ENCODE data around the gene KANK4.
"Not testable (repeated sequence)": the region's sequence is repeated elsewhere in the genome, so short reads cannot be mapped to it uniquely, and the experiment has no call there.

The KANK4 gene

GRCh38 chr1:62271134-62271533 is 48.1 kb downstream of the KANK4 start:
- DNase-seq (ENCODE audit: low spot score): no peak

- no peak for DNase-seq (ENCODE audit: low spot score)
Measured at GRCh38 chr1:62269851-62270495, 49.3 kb downstream of the KANK4 start.

GRCh38 chr1:62269439-62269838 is 49.8 kb downstream of the KANK4 start:
- no peak for DNase-seq (ENCODE audit: low spot score)

- DNase-seq (ENCODE audit: low spot score): no peak
Measured at GRCh38 chr1:62268315-62268714, 50.9 kb downstream of the KANK4 start.

- DNase-seq (ENCODE audit: low spot score): no peak
Measured at GRCh38 chr1:62265956-62266935, 53.0 kb downstream of the KANK4 start.

- DNase-seq (ENCODE audit: low spot score): no peak
Measured at GRCh38 chr1:62263814-62264353, 55.4 kb downstream of the KANK4 start.

GRCh38 chr1:62263006-62263813 is 56.0 kb downstream of the KANK4 start:
- DNase-seq (ENCODE audit: low spot score): no peak

GRCh38 chr1:62260688-62261087 is 58.5 kb downstream of the KANK4 start:
- no peak for DNase-seq (ENCODE audit: low spot score)

GRCh38 chr1:62259551-62259950 is 59.7 kb downstream of the KANK4 start:
- DNase-seq (ENCODE audit: low spot score): no peak

- no peak for DNase-seq (ENCODE audit: low spot score)
Measured at GRCh38 chr1:62250126-62250726, 69.0 kb downstream of the KANK4 start.

- DNase-seq (ENCODE audit: low spot score): no peak
Measured at GRCh38 chr1:62247391-62248168, 71.7 kb downstream of the KANK4 start.

- DNase-seq (ENCODE audit: low spot score): no peak
Measured at GRCh38 chr1:62245201-62245600, 74.0 kb downstream of the KANK4 start.

- not testable (repeated sequence) for DNase-seq (ENCODE audit: low spot score)
Measured at GRCh38 chr1:62244380-62244779, 74.9 kb downstream of the KANK4 start.

GRCh38 chr1:62241371-62242131 is 77.7 kb downstream of the KANK4 start:
- DNase-seq (ENCODE audit: low spot score): no peak

GRCh38 chr1:62240651-62241370 is 78.4 kb downstream of the KANK4 start:
- DNase-seq (ENCODE audit: low spot score): no peak

- DNase-seq (ENCODE audit: low spot score): not testable (repeated sequence)
Measured at GRCh38 chr1:62239652-62240403, 79.4 kb downstream of the KANK4 start.

- no peak for DNase-seq (ENCODE audit: low spot score)
Measured at GRCh38 chr1:62238507-62238906, 80.7 kb downstream of the KANK4 start.

- DNase-seq (ENCODE audit: low spot score): no peak
Measured at GRCh38 chr1:62237950-62238374, 81.3 kb downstream of the KANK4 start.

GRCh38 chr1:62237361-62237760 is 81.9 kb downstream of the KANK4 start:
- DNase-seq (ENCODE audit: low spot score): no peak
